GM12892 (cell line): Measurements from ENCODE around the gene CHST13.

Source experiments
- POLR2A ChIP-seq: IDR thresholded peaks from 2 replicates; pipeline ENCODE4 v1.6.1; 2011; ENCODE audit warnings: low read depth, low read length, control low read depth
- POLR2AphosphoS5 ChIP-seq: IDR thresholded peaks from 2 replicates; pipeline ENCODE4 v1.6.1; 2011; ENCODE audit warnings: low read depth, low read length, control low read depth
- TAF1 ChIP-seq: IDR thresholded peaks from 2 replicates; pipeline ENCODE4 v1.6.1; 2011; ENCODE audit warnings: low read depth, mild to moderate bottlenecking, control low read depth, low read length, borderline replicate concordance

DNA sequence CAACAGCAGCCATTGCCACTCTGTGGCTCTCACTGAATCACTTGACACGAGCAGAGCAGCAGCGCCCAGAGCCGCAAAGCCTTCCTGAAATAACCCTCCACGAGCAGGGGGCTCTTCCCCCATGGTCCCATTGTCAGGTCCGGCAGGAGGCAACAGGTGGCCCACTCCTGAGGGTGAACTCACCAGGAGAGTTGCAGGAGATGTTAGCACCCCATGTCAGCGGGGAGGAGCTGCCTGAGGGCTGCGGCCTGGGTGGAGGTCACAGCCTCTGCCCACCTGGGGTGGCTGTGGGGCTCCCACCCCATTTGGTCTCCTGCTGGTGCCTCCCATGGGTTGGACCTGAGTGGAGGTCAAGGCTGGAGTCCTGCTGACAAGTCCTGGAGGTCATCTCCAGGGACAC is 47.1 kb downstream of the CHST13 start:
- TF ChIP-seq POLR2A (no peak), POLR2AphosphoS5 (no peak), TAF1 (no peak)
